Pancreas (tissue), 10 donors: ENCODE results near the gene CHST11. TPM values are rescaled to one million over a fixed set of nuclear protein-coding genes. Genes with fewer than 3 reads are reported as not detected.

Experiments used
- ATAC-seq, 4 donors: fragments of 200-7000 bp; cut with Tn5 transposase; one replicate each; pipeline versions ENCODE4 v1.8.0 to v1.9.1; 2020; ENCODE audit warnings: mild to moderate bottlenecking in 4 of 4, moderate library complexity in 4 of 4
- DNase-seq, 6 donors: peaks; one replicate each; pipeline ENCODE4 v3.0.0-alpha.2; 2020
- FAIRE-seq: peaks from 2 replicates; lab custom pipeline; 2012; peaks lifted over from hg19 to GRCh38; lab: Jason Lieb, UNC
- H3K27ac ChIP-seq, 4 donors: fragments of 200-600 bp; sonication (generic); 1 replicate in 3 of 4; 2 replicates in 1 of 4; pipeline versions ENCODE4 v1.5.0 to v1.8.0; 2020
- H3K27me3 ChIP-seq, 4 donors: fragments of 200-600 bp; one replicate each; pipeline ENCODE4 v1.8.0; 2021
- H3K36me3 ChIP-seq, 3 donors: fragments of 200-600 bp; sonication (generic) in 1 of 3; one replicate each; pipeline versions ENCODE4 v1.5.0 to v1.8.0; 2020 to 2021
- H3K4me1 ChIP-seq, 3 donors: fragments of 200-600 bp; one replicate each; pipeline ENCODE4 v1.8.0; 2021
- H3K4me3 ChIP-seq, 4 donors: fragments of 200-600 bp; sonication (generic) in 2 of 4; one replicate each; pipeline versions ENCODE4 v1.5.0 to v1.8.0; 2020 to 2021
- H3K9me3 ChIP-seq, 4 donors: fragments of 200-600 bp; one replicate each; pipeline ENCODE4 v1.8.0; 2021
- CTCF ChIP-seq, 4 donors: fragments of 200-600 bp; sonication (generic) in 3 of 4; IDR thresholded peaks; one replicate each; pipeline versions ENCODE4 v1.5.0 to v1.8.0; 2021; ENCODE audit warnings: antibody characterized with exemption in 4 of 4
- WGBS, 2 donors: extraction: QIAGEN DNeasy Blood & Tissue Kit; methylation state at CpG; one replicate each; pipeline ENCODE4 v1.1.7; 2013; 5-methylcytosine and 5-hydroxymethylcytosine counted together
- intact Hi-C, 3 donors: fragments of 100-400 bp; cut with DNase I; formaldehyde crosslinking; loops; one replicate each; pipeline versions ENCODE4 v1.11.1 to v1.14.2; 2022
- polyA plus RNA-seq, 2 donors: library from polyadenylated mRNA; stranded (reverse); fragments of 200-250 nt; gene quantifications; one replicate each; pipeline ENCODE4 v1.2.3, GENCODE V29; 2013
- total RNA-seq, 6 donors: library from RNA; stranded (reverse); fragmentation: NEBNext Ultra II Directional in 4 of 6; extraction: Animal tissue kit (Norgen Biotek cat#: 25700) in 4 of 6; gene quantifications; one replicate each; pipeline versions ENCODE4 v1.2.1 to v1.2.4, GENCODE V29; 2021 to 2023
- donor health status: healthy with polysubstance abuse.
- donor health status: DM: no; HTN: no; CAD: no; lungs with moderate emphysema.
- donor health status: DM: no; HTN: no; CAD: no.
- donor health status: control.
- donor health status: control.
- donor health status: Bipolar disorder and iron deficiency.
- donor health status: DM: yes; HTN: yes; CAD: no.
- donor health status: DM: no; HTN: no; CAD: no.
- donor health status: DM: no; HTN: no; CAD: no.
- donor health status: DM: yes; HTN: yes; CAD: no.

Gene CHST11
- total and polyA plus RNA-seq, 8 donors, result 1.1 to 14.8 (median 7.8) TPM

- FAIRE-seq (no peak), ATAC-seq (no peak), DNase-seq (no peak)
- H3K4me3 ChIP-seq, result no peak overlapping the region
- no peaks in the 10 kb centered on the region for H3K36me3 ChIP-seq
- no peaks in the 10 kb centered on the region for H3K4me1 ChIP-seq
- no peaks in the 10 kb centered on the region for H3K9me3 ChIP-seq
- 91 to 93% methylated on average over 14 of the region's 14 CpGs for WGBS, 2 donors
- intact Hi-C loops, result no loop called here
- H3K27ac ChIP-seq, result no peak overlapping the region
- no peak for TF ChIP-seq CTCF (IDR thresholded peaks at IDR 0.05)
- no peaks in the 10 kb centered on the region for H3K27me3 ChIP-seq
Observed at GRCh38 chr12:104738776-104739642, 282.3 kb downstream of the CHST11 start.

GRCh38 chr12:104740668-104741067 lies 283.9 kb downstream of the CHST11 start:
- no peak for DNase-seq
- H3K9me3 ChIP-seq, result no peaks in the 10 kb centered on the region
- FAIRE-seq, result no peak
- no peaks in the 10 kb centered on the region for H3K36me3 ChIP-seq
- ATAC-seq, result peak in 2 of 4 donors; percentile 43 to 84
- no peak overlapping the region for H3K27ac ChIP-seq
- intact Hi-C loops, result no loop called here
- WGBS, 2 donors, result 83 to 90% methylated on average over 6 of the region's 6 CpGs
- TF ChIP-seq CTCF (IDR thresholded peaks at IDR 0.05), result no peak
- no peaks in the 10 kb centered on the region for H3K27me3 ChIP-seq
- H3K4me3 ChIP-seq, result no peak overlapping the region
- no peaks in the 10 kb centered on the region for H3K4me1 ChIP-seq

- DNase-seq (no peak), ATAC-seq (peak in 1 of 4 donors; percentile 44), FAIRE-seq (no peak)
- Histone ChIP-seq H3K9me3 (no peaks in the 10 kb centered on the region), H3K36me3 (no peaks in the 10 kb centered on the region), H3K4me3 (no peak overlapping the region), H3K27me3 (no peaks in the 10 kb centered on the region), H3K4me1 (no peaks in the 10 kb centered on the region), H3K27ac (no peak overlapping the region)
- intact Hi-C loops, result no loop called here
- TF ChIP-seq CTCF (IDR thresholded peaks at IDR 0.05), result no peak
- WGBS, 2 donors, result 88 to 92% methylated on average over 5 of the region's 5 CpGs
Observed at GRCh38 chr12:104741077-104741476, 284.3 kb downstream of the CHST11 start.

GRCh38 chr12:104741497-104742367 lies 285.0 kb downstream of the CHST11 start:
- H3K27me3 ChIP-seq, result no peaks in the 10 kb centered on the region
- no peak for ATAC-seq
- intact Hi-C loops, result no loop called here
- H3K27ac ChIP-seq, result no peak overlapping the region
- H3K4me3 ChIP-seq, result no peak overlapping the region
- no peaks in the 10 kb centered on the region for H3K9me3 ChIP-seq
- no peak for FAIRE-seq
- H3K4me1 ChIP-seq, result no peaks in the 10 kb centered on the region
- no peak for DNase-seq
- 80 to 87% methylated on average over 15 of the region's 15 CpGs for WGBS, 2 donors
- H3K36me3 ChIP-seq, result no peaks in the 10 kb centered on the region
- TF ChIP-seq CTCF (IDR thresholded peaks at IDR 0.05), result no peak
